Measurements from ENCODE around the gene BTG2.
A peak's percentile ranks its signal among the peaks of the same experiment; 100 is the strongest.

The BTG2 gene

GRCh38 chr1:203271018-203271743 is 34.1 kb upstream of the BTG2 start:
- H3K36me3 ChIP-seq = no peaks in the 10 kb centered on the region
- DNase-seq = peak; percentile 82 to 83
- H3K9me3 ChIP-seq = no peaks in the 10 kb centered on the region
- H3K27me3 ChIP-seq = no peaks in the 10 kb centered on the region
- intact Hi-C loops (cut with DNase I; ENCODE audit: low total_unique reads) = loop anchor here (5.0 kb wide), 2 partner anchors 171 to 216 kb away; no protein-coding TSS in a partner anchor
- H3K4me3 ChIP-seq = no peak overlapping the region
- no peak overlapping the region for H3K27ac ChIP-seq
- no peak for TF ChIP-seq CTCF (IDR thresholded peaks at IDR 0.05)
- H3K4me1 ChIP-seq = peaks cover 0 to 44% (median 30%) of the 10 kb centered on the region in 4 donors

GRCh38 chr1:203271962-203272632 is 33.2 kb upstream of the BTG2 start:
- no peak overlapping the region for H3K4me3 ChIP-seq
- peaks cover 0 to 49% (median 34%) of the 10 kb centered on the region in 4 donors for H3K4me1 ChIP-seq
- intact Hi-C loops (cut with DNase I; ENCODE audit: low total_unique reads) = loop anchor here (2.0 to 5.0 kb wide), 3 partner anchors 67 to 215 kb away; no protein-coding TSS in a partner anchor
- no peaks in the 10 kb centered on the region for H3K9me3 ChIP-seq
- peak overlapping the region in 1 of 2 donors; percentile 88 for H3K27ac ChIP-seq
- H3K27me3 ChIP-seq = no peaks in the 10 kb centered on the region
- peak in 1 of 2 donors; percentile 69 for DNase-seq
- no peak for TF ChIP-seq CTCF (IDR thresholded peaks at IDR 0.05)
- no peaks in the 10 kb centered on the region for H3K36me3 ChIP-seq

GRCh38 chr1:203272633-203273205 is 32.6 kb upstream of the BTG2 start:
- H3K4me3 ChIP-seq = peak overlapping the region; percentile 24 to 36
- H3K9me3 ChIP-seq = no peaks in the 10 kb centered on the region
- peak in 1 of 2 donors; percentile 74 for DNase-seq
- H3K36me3 ChIP-seq = no peaks in the 10 kb centered on the region
- peaks cover 0 to 52% (median 40%) of the 10 kb centered on the region in 4 donors for H3K4me1 ChIP-seq
- no peak for TF ChIP-seq CTCF (IDR thresholded peaks at IDR 0.05)
- H3K27me3 ChIP-seq = no peaks in the 10 kb centered on the region
- peak overlapping the region; percentile 84 to 88 for H3K27ac ChIP-seq
- intact Hi-C loops (cut with DNase I; ENCODE audit: low total_unique reads) = loop anchor here (2.0 to 5.0 kb wide), 3 partner anchors 66 to 215 kb away; no protein-coding TSS in a partner anchor

- Histone ChIP-seq H3K4me3 (peak overlapping the region; percentile 24 to 36), H3K9me3 (no peaks in the 10 kb centered on the region), H3K27ac (peak overlapping the region; percentile 84 to 88), H3K4me1 (peaks cover 0 to 58% (median 45%) of the 10 kb centered on the region in 4 donors), H3K27me3 (no peaks in the 10 kb centered on the region), H3K36me3 (no peaks in the 10 kb centered on the region)
- TF ChIP-seq CTCF (IDR thresholded peaks at IDR 0.05) = peak; percentile 95 to 99
- intact Hi-C loops (cut with DNase I; ENCODE audit: low total_unique reads) = loop anchor here (2.0 to 5.0 kb wide), 3 partner anchors 65 to 214 kb away; no protein-coding TSS in a partner anchor
- DNase-seq = peak; percentile 94 to 96
Measured at GRCh38 chr1:203273206-203273868, 32.0 kb upstream of the BTG2 start.
